Psoas muscle (tissue), 8 donors: ENCODE results near the gene TCF20. TPM values are rescaled to one million over a fixed set of nuclear protein-coding genes. Genes with fewer than 3 reads are reported as not detected.

ENCODE experiments used
- ATAC-seq, 4 donors: fragments of 200-7000 bp; cut with Tn5 transposase; one replicate each; pipeline ENCODE4 v1.9.1; 2020; ENCODE audit warnings: moderate library complexity in 3 of 4, mild to moderate bottlenecking in 2 of 4
- DNase-seq, 2 donors: peaks; one replicate each; pipeline ENCODE4 v3.0.0-alpha.2; 2020
- H3K27ac ChIP-seq: fragments of 200-600 bp; one replicate; pipeline ENCODE4 v1.8.0; 2022
- H3K27me3 ChIP-seq, 3 donors: fragments of 200-600 bp in 1 of 3; one replicate each; pipeline versions ENCODE4 v1.6.1 to v1.8.0; 2013 to 2022; ENCODE audit warnings: low read length in 2 of 3, mild to moderate bottlenecking in 2 of 3, moderate library complexity in 1 of 3; ENCODE audit not compliant: insufficient read depth in 3 of 3
- H3K36me3 ChIP-seq, 2 donors: fragments of 200-600 bp in 1 of 2; one replicate each; pipeline versions ENCODE4 v1.6.1 to v1.8.0; 2013 to 2022; ENCODE audit warnings: low read depth in 1 of 2, mild to moderate bottlenecking in 1 of 2, moderate library complexity in 1 of 2; ENCODE audit not compliant: insufficient read depth in 1 of 2
- H3K4me1 ChIP-seq: fragments of 200-600 bp; one replicate; pipeline ENCODE4 v1.8.0; 2022
- H3K4me3 ChIP-seq: fragments of 200-600 bp; one replicate; pipeline ENCODE4 v1.8.0; 2022; ENCODE audit warnings: mild to moderate bottlenecking
- H3K9me3 ChIP-seq: fragments of 200-600 bp; one replicate; pipeline ENCODE4 v1.8.0; 2022
- WGBS, 3 donors: extraction: QIAGEN DNeasy Blood & Tissue Kit; methylation state at CpG; one replicate each; pipeline versions ENCODE4 v1.1.6 to v1.1.7; 2013; 5-methylcytosine and 5-hydroxymethylcytosine counted together
- intact Hi-C, 2 donors: fragments of 100-400 bp; cut with DNase I; formaldehyde crosslinking; loops; one replicate each; pipeline versions ENCODE4 v1.11.0 to v1.14.2; 2022
- polyA plus RNA-seq, 3 donors: library from polyadenylated mRNA; stranded (reverse); fragments of 200-250 nt; gene quantifications; one replicate each; pipeline ENCODE4 v1.2.3, GENCODE V29; 2013
- total RNA-seq, 4 donors: library from RNA; stranded (reverse); fragmentation: NEBNext Ultra II Directional in 2 of 4; extraction: Animal tissue kit (Norgen Biotek cat#: 25700) in 2 of 4; gene quantifications; one replicate each; pipeline versions ENCODE4 v1.2.1 to v1.2.4, GENCODE V29; 2021 to 2023
- TF ChIP-seq, protein P1 (sequence below): fragments of 200-600 bp; IDR thresholded peaks from one replicate; pipeline ENCODE4 v1.8.0; 2022; ENCODE audit warnings: antibody characterized with exemption
- donor health status: healthy with polysubstance abuse.
- donor health status: DM: no; HTN: no; CAD: no; lungs with moderate emphysema.
- donor health status: Bipolar disorder and iron deficiency.
- donor health status: healthy.
- donor health status: DM: yes; HTN: yes; CAD: no.
- donor health status: DM: no; HTN: no; CAD: no.
- donor health status: DM: no; HTN: no; CAD: no.
- donor health status: DM: yes; HTN: yes; CAD: no.

TCF20 gene
- total and polyA plus RNA-seq, 7 donors: 3.2 to 14.9 (median 10.1) TPM

DNA sequence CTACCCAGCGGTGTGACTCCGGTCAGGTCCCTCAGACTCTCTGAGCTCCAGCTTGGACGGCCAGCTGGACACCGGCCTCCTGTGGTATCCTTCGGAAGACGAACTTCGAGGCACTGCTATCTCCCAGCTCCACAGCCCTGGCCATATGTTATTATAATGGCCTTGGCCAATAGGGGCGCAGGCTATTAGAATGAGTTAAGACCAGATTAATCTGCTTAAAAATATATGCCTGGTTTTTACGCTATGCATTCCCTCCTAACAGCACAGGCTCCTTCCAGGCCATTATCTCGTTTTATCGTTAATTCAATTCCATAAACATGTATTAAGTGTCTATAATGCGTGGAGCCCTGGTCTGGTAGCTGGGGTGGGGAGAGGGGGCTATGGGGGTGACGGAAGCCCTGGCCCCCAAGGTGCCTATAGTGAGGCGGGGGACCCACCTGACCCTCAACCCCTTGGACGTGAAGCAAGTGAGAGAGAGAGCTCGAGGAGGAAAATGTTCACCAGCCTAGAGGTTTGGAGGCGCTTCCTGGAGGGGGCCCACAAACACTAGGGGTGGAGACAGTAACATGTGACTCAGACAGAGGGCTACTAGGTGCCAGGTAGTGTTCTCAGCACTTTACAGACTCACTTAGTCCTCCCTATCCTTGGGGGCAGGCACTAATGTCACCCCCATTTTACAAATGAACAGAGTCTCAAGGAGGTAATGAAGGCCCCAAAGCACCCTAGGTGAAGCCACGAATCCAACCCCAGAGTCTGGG, 37.5 kb upstream of the TCF20 start:
- ATAC-seq: no peak
- Histone ChIP-seq H3K4me1 (no peaks in the 10 kb centered on the region), H3K36me3 (no peaks in the 10 kb centered on the region), H3K9me3 (no peaks in the 10 kb centered on the region), H3K4me3 (no peak overlapping the region), H3K27ac (no peak overlapping the region), H3K27me3 (peaks cover 0 to 46% (median 5%) of the 10 kb centered on the region in 3 donors)
- TF ChIP-seq, protein P1, sequence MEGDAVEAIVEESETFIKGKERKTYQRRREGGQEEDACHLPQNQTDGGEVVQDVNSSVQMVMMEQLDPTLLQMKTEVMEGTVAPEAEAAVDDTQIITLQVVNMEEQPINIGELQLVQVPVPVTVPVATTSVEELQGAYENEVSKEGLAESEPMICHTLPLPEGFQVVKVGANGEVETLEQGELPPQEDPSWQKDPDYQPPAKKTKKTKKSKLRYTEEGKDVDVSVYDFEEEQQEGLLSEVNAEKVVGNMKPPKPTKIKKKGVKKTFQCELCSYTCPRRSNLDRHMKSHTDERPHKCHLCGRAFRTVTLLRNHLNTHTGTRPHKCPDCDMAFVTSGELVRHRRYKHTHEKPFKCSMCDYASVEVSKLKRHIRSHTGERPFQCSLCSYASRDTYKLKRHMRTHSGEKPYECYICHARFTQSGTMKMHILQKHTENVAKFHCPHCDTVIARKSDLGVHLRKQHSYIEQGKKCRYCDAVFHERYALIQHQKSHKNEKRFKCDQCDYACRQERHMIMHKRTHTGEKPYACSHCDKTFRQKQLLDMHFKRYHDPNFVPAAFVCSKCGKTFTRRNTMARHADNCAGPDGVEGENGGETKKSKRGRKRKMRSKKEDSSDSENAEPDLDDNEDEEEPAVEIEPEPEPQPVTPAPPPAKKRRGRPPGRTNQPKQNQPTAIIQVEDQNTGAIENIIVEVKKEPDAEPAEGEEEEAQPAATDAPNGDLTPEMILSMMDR: no peak
- intact Hi-C loops: no loop called here
- 84 to 89% (median 86%) methylated on average over 18 of the region's 18 CpGs for whole genome bisulfite sequencing, 3 donors
- DNase-seq: no peak

DNA sequence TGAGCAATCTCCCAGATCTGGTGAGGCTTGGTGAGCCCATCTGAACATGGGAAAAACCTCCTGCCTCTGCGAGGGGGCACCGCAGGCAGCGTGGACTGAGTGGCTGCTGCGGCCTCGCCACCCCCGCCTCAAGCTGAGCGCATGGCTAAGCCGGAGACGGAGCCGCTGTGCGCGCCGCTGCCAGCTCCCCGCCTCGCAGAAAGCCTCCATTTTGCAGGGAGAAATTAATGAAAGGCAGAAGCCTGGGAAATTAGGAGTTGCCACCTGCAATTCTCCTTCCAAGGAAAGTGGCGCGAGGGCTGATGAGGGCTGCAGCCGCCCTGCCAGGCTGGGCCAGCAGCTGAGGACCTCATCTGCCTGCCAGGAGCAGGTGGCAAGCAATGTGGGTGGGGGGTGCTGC, 35.6 kb upstream of the TCF20 start:
- TF ChIP-seq, protein P1: no peak
- H3K27me3 ChIP-seq: peaks cover 0 to 37% (median 7%) of the 10 kb centered on the region in 3 donors
- DNase-seq (no peak), ATAC-seq (no peak)
- no peak overlapping the region for H3K27ac ChIP-seq
- no peaks in the 10 kb centered on the region for H3K36me3 ChIP-seq
- no peaks in the 10 kb centered on the region for H3K9me3 ChIP-seq
- no peaks in the 10 kb centered on the region for H3K4me1 ChIP-seq
- intact Hi-C loops: no loop called here
- 50 to 64% (median 55%) methylated on average over 17 to 18 of the region's 18 CpGs for WGBS, 3 donors
- H3K4me3 ChIP-seq: no peak overlapping the region

GRCh38 chr22:42304324-42304790, 33.9 kb upstream of the TCF20 start:
- TF ChIP-seq, protein P1: no peak
- Histone ChIP-seq H3K4me1 (no peaks in the 10 kb centered on the region), H3K9me3 (no peaks in the 10 kb centered on the region), H3K27ac (no peak overlapping the region), H3K4me3 (no peak overlapping the region), H3K36me3 (no peaks in the 10 kb centered on the region), H3K27me3 (peaks cover 0 to 41% (median 7%) of the 10 kb centered on the region in 3 donors)
- DNase-seq: no peak
- intact Hi-C loops: no loop called here
- WGBS, 3 donors: 14 to 19% (median 16%) methylated on average over 8 of the region's 8 CpGs
- ATAC-seq: no peak

GRCh38 chr22:42303396-42304323, 33.2 kb upstream of the TCF20 start:
- intact Hi-C loops: no loop called here
- WGBS, 3 donors: 14 to 17% (median 17%) methylated on average over 20 to 21 of the region's 21 CpGs

More at GRCh38 chr22:42303396-42304323, 33.2 kb upstream of the TCF20 start:
- Histone ChIP-seq H3K36me3 (no peaks in the 10 kb centered on the region), H3K4me1 (no peaks in the 10 kb centered on the region), H3K4me3 (no peak overlapping the region), H3K9me3 (no peaks in the 10 kb centered on the region), H3K27me3 (peaks cover 0 to 41% (median 7%) of the 10 kb centered on the region in 3 donors), H3K27ac (no peak overlapping the region)
- ATAC-seq: no peak
- DNase-seq: no peak
- TF ChIP-seq, protein P1: no peak
